ENCODE data around the gene WDFY4. TPM values are rescaled to one million over a fixed set of nuclear protein-coding genes. Genes with fewer than 3 reads are reported as not detected.
A peak's percentile ranks its signal among the peaks of the same experiment; 100 is the strongest.

WDFY4 gene
- total and polyA plus RNA-seq, 9 of the 15 experiments (the other 6 are each of a cell fraction or from before 2014, with no cell fraction given), result 0.01 to 0.02 (median 0.01) TPM; not detected in 6

DNA sequence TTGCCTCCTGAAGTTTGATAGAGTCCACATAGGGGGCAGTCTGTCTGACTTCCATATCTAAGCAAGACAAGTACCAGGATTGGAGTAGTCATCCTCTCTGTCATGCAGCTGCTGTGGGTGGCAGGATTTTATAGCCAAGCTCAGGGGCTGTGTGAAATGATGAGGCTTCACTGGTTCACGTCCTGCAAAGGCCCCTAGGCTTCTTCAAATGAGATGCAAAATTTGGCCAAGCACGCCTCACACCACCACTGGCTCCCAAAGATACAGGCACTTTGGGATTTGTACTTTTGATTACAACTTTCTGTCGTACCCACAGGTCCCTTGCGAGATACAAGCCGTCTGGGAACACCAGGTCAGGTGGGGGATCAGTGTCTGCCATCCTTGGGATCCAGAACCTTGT is 67.1 kb downstream of the WDFY4 start:
- H3K9ac ChIP-seq (ENCODE audit: insufficient read depth in 1 of 2, low read depth in 2 of 2, low read length in 2 of 2), result no peak overlapping the region
- no peaks in the 10 kb centered on the region for H3K9me1 ChIP-seq (ENCODE audit: control insufficient read depth, insufficient read depth, low read length)
- no peak overlapping the region for H2AFZ ChIP-seq (ENCODE audit: low read depth, low read length)
- H3K27me3 ChIP-seq (ENCODE audit: control insufficient read depth in 2 of 2, insufficient read depth in 2 of 2, low read length in 2 of 2), result peaks cover 0 to 4% of the 10 kb centered on the region in 2 experiments; a peak in 1 of 5 replicates
- H3K27ac ChIP-seq (ENCODE audit: extremely low read depth, low read depth, low read length), result no peak overlapping the region
- H3K36me3 ChIP-seq (ENCODE audit: control insufficient read depth, insufficient read depth, low read length), result no peaks in the 10 kb centered on the region
- no peaks in the 10 kb centered on the region for H3K9me3 ChIP-seq (replicated peaks; ENCODE audit: control insufficient read depth, insufficient read depth, low read depth, low read length)
- no TSS peak for BruUV-seq (replicated peaks)
- CTCF ChIA-PET (ENCODE audit: low intra/inter-chr PET ratio), result no interaction called here
- intact Hi-C loops (cut with micrococcal nuclease) (no loop called here), in situ Hi-C loops (cut with MboI) (no loop called here)
- H3K4me1 ChIP-seq (replicated peaks in 1 of 2; ENCODE audit: control insufficient read depth in 2 of 2, insufficient read depth in 2 of 2, low read length in 2 of 2), result no peaks in the 10 kb centered on the region
- ATAC-seq, result 0 out of 3 replicates have a peak, but pooled peaks have one; percentile 29
- TF ChIP-seq BCOR (IDR thresholded peaks at IDR 0.05), result no peak
- no peak for TF ChIP-seq MYBL2 (IDR thresholded peaks at IDR 0.05; ENCODE audit: low read depth)
- TF ChIP-seq MYBL2 (CRISPR knock-in tag; IDR thresholded peaks at IDR 0.05; ENCODE audit: borderline replicate concordance), result no peak
- TF ChIP-seq SIRT6 (IDR thresholded peaks at IDR 0.05; ENCODE audit: low read depth, low read length), result no peak
- no peak for TF ChIP-seq HMG20A (CRISPR knock-in tag; conservative IDR thresholded peaks at IDR 0.05)
- TF ChIP-seq, protein P1, sequence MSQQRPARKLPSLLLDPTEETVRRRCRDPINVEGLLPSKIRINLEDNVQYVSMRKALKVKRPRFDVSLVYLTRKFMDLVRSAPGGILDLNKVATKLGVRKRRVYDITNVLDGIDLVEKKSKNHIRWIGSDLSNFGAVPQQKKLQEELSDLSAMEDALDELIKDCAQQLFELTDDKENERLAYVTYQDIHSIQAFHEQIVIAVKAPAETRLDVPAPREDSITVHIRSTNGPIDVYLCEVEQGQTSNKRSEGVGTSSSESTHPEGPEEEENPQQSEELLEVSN (IDR thresholded peaks at IDR 0.05; ENCODE audit: borderline replicate concordance in 1 of 2, extremely low read depth in 1 of 2, insufficient read depth in 1 of 2, insufficient read length in 1 of 2, low read depth in 1 of 2, low read length in 1 of 2, poor library complexity in 1 of 2, severe bottlenecking in 1 of 2), result no peak
- TF ChIP-seq PCBP1 (IDR thresholded peaks at IDR 0.05; ENCODE audit: low read depth, low read length, poor library complexity, severe bottlenecking), result no peak
- no peak for TF ChIP-seq KLF10 (CRISPR knock-in tag; IDR thresholded peaks at IDR 0.05)
- TF ChIP-seq STAG1 (CRISPR knock-in tag; IDR thresholded peaks at IDR 0.05; ENCODE audit: borderline replicate concordance), result no peak
- no peak for TF ChIP-seq SIN3B (IDR thresholded peaks at IDR 0.05; ENCODE audit: low read depth)
- TF ChIP-seq NELFE (IDR thresholded peaks at IDR 0.05; ENCODE audit: insufficient read depth, insufficient read length), result no peak
- TF ChIP-seq NR2C2 (CRISPR knock-in tag; IDR thresholded peaks at IDR 0.05), result no peak
- no peak for TF ChIP-seq NR2C2 (tag; IDR thresholded peaks at IDR 0.05)
- POLR2A ChIA-PET, result interaction anchor here (1.1 kb wide), 1 partner anchor 11 kb away, joined by 6 read pairs; no protein-coding TSS in a partner anchor
- no peak for DNase-seq (ENCODE audit: extremely low read depth in 1 of 4, low spot score in 3 of 4)
- H3K79me2 ChIP-seq (ENCODE audit: control insufficient read depth, insufficient read depth, low read length), result no peaks in the 10 kb centered on the region
- H3K4me2 ChIP-seq (ENCODE audit: insufficient read depth, low read length), result no peak overlapping the region
- 2% methylated on average over 5 of the region's 5 CpGs for WGBS (ENCODE audit: insufficient coverage, low coverage, missing lambda C conversion rate)
- FAIRE-seq, result no peak
- no peak overlapping the region for H3K4me3 ChIP-seq
- H4K20me1 ChIP-seq (replicated peaks; ENCODE audit: control insufficient read depth, insufficient read depth, low read length), result no peaks in the 10 kb centered on the region
